Breast epithelium (tissue), 4 donors: ENCODE measurements around the gene PDLIM5. TPM values are rescaled to one million over a fixed set of nuclear protein-coding genes. Genes with fewer than 3 reads are reported as not detected.

Experiments
- DNase-seq, 2 donors: peaks; one replicate each; pipeline ENCODE4 v3.0.0-alpha.2; 2019; ENCODE audit warnings: low spot score in 2 of 2
- H3K27ac ChIP-seq, 2 donors: fragments of 200-600 bp; sonication (generic) in 1 of 2; one replicate each; pipeline ENCODE4 v1.5.1; 2016 to 2019; ENCODE audit warnings: mild to moderate bottlenecking in 1 of 2
- H3K27me3 ChIP-seq, 2 donors: fragments of 200-600 bp; sonication (generic) in 1 of 2; one replicate each; pipeline versions ENCODE4 v1.5.1 to v1.6.0; 2017 to 2019; ENCODE audit warnings: control low read depth in 1 of 2, mild to moderate bottlenecking in 1 of 2
- H3K36me3 ChIP-seq: fragments of 200-600 bp; one replicate; pipeline ENCODE4 v1.5.1; 2019
- H3K4me1 ChIP-seq, 2 donors: fragments of 200-600 bp; sonication (generic); one replicate each; pipeline ENCODE4 v1.5.1; 2016 to 2019; ENCODE audit warnings: control low read depth in 1 of 2
- H3K4me3 ChIP-seq, 3 donors: fragments of 200-600 bp; sonication (generic); 1 replicate in 2 of 3; 2 replicates in 1 of 3; pipeline ENCODE4 v1.5.1; 2016 to 2019; ENCODE audit warnings: mild to moderate bottlenecking in 3 of 3, moderate library complexity in 2 of 3
- H3K9me3 ChIP-seq, 2 donors: fragments of 200-600 bp; sonication (generic) in 1 of 2; one replicate each; pipeline ENCODE4 v1.5.1; 2016 to 2019; ENCODE audit warnings: control low read depth in 1 of 2
- CTCF ChIP-seq, 3 donors: fragments of 450-650 bp; IDR thresholded peaks; one replicate each; pipeline ENCODE4 v1.5.1; 2016 to 2017; ENCODE audit warnings: antibody characterized with exemption in 3 of 3, mild to moderate bottlenecking in 3 of 3, moderate library complexity in 3 of 3
- POLR2A ChIP-seq: fragments of 450-650 bp; IDR thresholded peaks from one replicate; pipeline ENCODE4 v1.6.1; 2016; ENCODE audit warnings: antibody characterized with exemption, mild to moderate bottlenecking, moderate library complexity
- POLR2AphosphoS5 ChIP-seq, 3 donors: sonication (generic); formaldehyde crosslinking; IDR thresholded peaks; one replicate each; pipeline ENCODE4 v1.6.1; 2017; ENCODE audit warnings: antibody characterized with exemption in 3 of 3
- intact Hi-C: fragments of 100-400 bp; cut with DNase I; formaldehyde crosslinking; loops from one replicate; pipeline ENCODE4 v1.15.1; 2023; ENCODE audit warnings: low total_unique reads
- total RNA-seq, 3 donors: library from RNA; depleted of rRNA; stranded (reverse); fragments of >200 nt; gene quantifications; one replicate each; pipeline ENCODE4 v1.1.0, GENCODE V29; 2016

The PDLIM5 gene
- total RNA-seq, 3 donors from 2014 or later: 120 to 263 (median 158) TPM

GRCh38 chr4:94436512-94436911 lies 15.2 kb upstream of the PDLIM5 start:
- Histone ChIP-seq H3K36me3 (no peaks in the 10 kb centered on the region), H3K4me1 (no peaks in the 10 kb centered on the region), H3K27me3 (no peaks in the 10 kb centered on the region), H3K9me3 (no peaks in the 10 kb centered on the region), H3K4me3 (no peak overlapping the region), H3K27ac (no peak overlapping the region)
- TF ChIP-seq POLR2AphosphoS5 (IDR thresholded peaks at IDR 0.05) (no peak), CTCF (IDR thresholded peaks at IDR 0.05) (no peak), POLR2A (no peak)
- intact Hi-C loops: no loop called here
- DNase-seq: no peak

- Histone ChIP-seq H3K9me3 (no peaks in the 10 kb centered on the region), H3K27ac (no peak overlapping the region), H3K4me3 (no peak overlapping the region), H3K4me1 (no peaks in the 10 kb centered on the region), H3K36me3 (no peaks in the 10 kb centered on the region), H3K27me3 (no peaks in the 10 kb centered on the region)
- no peak for DNase-seq
- intact Hi-C loops: no loop called here
- TF ChIP-seq POLR2A (no peak), CTCF (IDR thresholded peaks at IDR 0.05) (no peak), POLR2AphosphoS5 (IDR thresholded peaks at IDR 0.05) (no peak)
Observed at GRCh38 chr4:94439606-94440005, 12.1 kb upstream of the PDLIM5 start.

GRCh38 chr4:94441838-94442237 lies 9.9 kb upstream of the PDLIM5 start:
- Histone ChIP-seq H3K9me3 (no peaks in the 10 kb centered on the region), H3K4me1 (no peaks in the 10 kb centered on the region), H3K36me3 (no peaks in the 10 kb centered on the region), H3K4me3 (no peak overlapping the region), H3K27me3 (no peaks in the 10 kb centered on the region), H3K27ac (no peak overlapping the region)
- intact Hi-C loops: no loop called here
- DNase-seq: no peak
- TF ChIP-seq POLR2A (no peak), CTCF (IDR thresholded peaks at IDR 0.05) (no peak), POLR2AphosphoS5 (IDR thresholded peaks at IDR 0.05) (no peak)

GRCh38 chr4:94442251-94442650 lies 9.5 kb upstream of the PDLIM5 start:
- no peak overlapping the region for H3K4me3 ChIP-seq
- no peaks in the 10 kb centered on the region for H3K36me3 ChIP-seq
- no peak for TF ChIP-seq CTCF (IDR thresholded peaks at IDR 0.05)
- TF ChIP-seq POLR2A: no peak
- TF ChIP-seq POLR2AphosphoS5 (IDR thresholded peaks at IDR 0.05): no peak
- intact Hi-C loops: no loop called here
- no peak overlapping the region for H3K27ac ChIP-seq
- no peak for DNase-seq
- H3K27me3 ChIP-seq: no peaks in the 10 kb centered on the region
- H3K4me1 ChIP-seq: no peaks in the 10 kb centered on the region
- H3K9me3 ChIP-seq: no peaks in the 10 kb centered on the region

GRCh38 chr4:94446386-94446785 lies 5.4 kb upstream of the PDLIM5 start:
- H3K36me3 ChIP-seq: no peaks in the 10 kb centered on the region
- H3K9me3 ChIP-seq: no peaks in the 10 kb centered on the region
- no peaks in the 10 kb centered on the region for H3K27me3 ChIP-seq
- TF ChIP-seq POLR2AphosphoS5 (IDR thresholded peaks at IDR 0.05) (no peak), CTCF (IDR thresholded peaks at IDR 0.05) (no peak), POLR2A (no peak)
- H3K4me3 ChIP-seq: no peak overlapping the region
- H3K4me1 ChIP-seq: no peaks in the 10 kb centered on the region
- intact Hi-C loops: no loop called here
- no peak overlapping the region for H3K27ac ChIP-seq
- DNase-seq: no peak
